Thoracic aorta (tissue), 2 donors: Measurements from ENCODE around the gene CHMP1B. TPM values are rescaled to one million over a fixed set of nuclear protein-coding genes. Genes with fewer than 3 reads are reported as not detected.

Experiments
- ATAC-seq: fragments of 150-250 bp; one replicate; pipeline ENCODE4 v1.8.0; 2017; ENCODE audit warnings: low read depth; ENCODE audit not compliant: insufficient number of reproducible peaks, low FRiP score
- DNase-seq: peaks from one replicate; pipeline ENCODE4 v3.0.0-alpha.2; 2020; ENCODE audit warnings: low spot score
- H3K27ac ChIP-seq, 2 donors: fragments of 200-600 bp; sonication (generic); 1 replicate in 1 of 2; 2 replicates in 1 of 2; pipeline ENCODE4 v1.5.1; 2016; ENCODE audit warnings: mild to moderate bottlenecking in 2 of 2, moderate library complexity in 2 of 2
- H3K27me3 ChIP-seq: fragments of 200-600 bp; sonication (generic); replicated peaks from 2 replicates; pipeline ENCODE4 v1.6.0; 2016; ENCODE audit warnings: mild to moderate bottlenecking; ENCODE audit not compliant: insufficient read depth
- H3K36me3 ChIP-seq: fragments of 200-600 bp; sonication (generic); one replicate; pipeline ENCODE4 v1.5.1; 2016
- H3K4me1 ChIP-seq, 2 donors: fragments of 200-600 bp; sonication (generic); 1 replicate in 1 of 2; 2 replicates in 1 of 2; pipeline versions ENCODE4 v1.5.1 to v1.6.0; 2016; ENCODE audit warnings: low read depth in 2 of 2, mild to moderate bottlenecking in 1 of 2; ENCODE audit not compliant: control insufficient read depth in 1 of 2
- H3K4me3 ChIP-seq: fragments of 200-600 bp; sonication (generic); 2 replicates; pipeline ENCODE4 v1.5.1; 2016; ENCODE audit warnings: mild to moderate bottlenecking
- H3K9me3 ChIP-seq: fragments of 200-600 bp; sonication (generic); 2 replicates; pipeline ENCODE4 v1.5.1; 2016
- total RNA-seq, 2 donors: library from RNA; depleted of rRNA; stranded (reverse); fragments of >200 nt; gene quantifications; one replicate each; pipeline versions ENCODE4 v1.1.0 to v1.2.3, GENCODE V29; 2016
- TF ChIP-seq, protein P1 (sequence below): fragments of 200-600 bp; sonication (generic); IDR thresholded peaks from one replicate; pipeline ENCODE4 v1.5.1; 2019; ENCODE audit warnings: antibody characterized with exemption

CHMP1B gene
- total RNA-seq, 2 donors from 2014 or later, result 41.8 to 59.8 TPM

DNA sequence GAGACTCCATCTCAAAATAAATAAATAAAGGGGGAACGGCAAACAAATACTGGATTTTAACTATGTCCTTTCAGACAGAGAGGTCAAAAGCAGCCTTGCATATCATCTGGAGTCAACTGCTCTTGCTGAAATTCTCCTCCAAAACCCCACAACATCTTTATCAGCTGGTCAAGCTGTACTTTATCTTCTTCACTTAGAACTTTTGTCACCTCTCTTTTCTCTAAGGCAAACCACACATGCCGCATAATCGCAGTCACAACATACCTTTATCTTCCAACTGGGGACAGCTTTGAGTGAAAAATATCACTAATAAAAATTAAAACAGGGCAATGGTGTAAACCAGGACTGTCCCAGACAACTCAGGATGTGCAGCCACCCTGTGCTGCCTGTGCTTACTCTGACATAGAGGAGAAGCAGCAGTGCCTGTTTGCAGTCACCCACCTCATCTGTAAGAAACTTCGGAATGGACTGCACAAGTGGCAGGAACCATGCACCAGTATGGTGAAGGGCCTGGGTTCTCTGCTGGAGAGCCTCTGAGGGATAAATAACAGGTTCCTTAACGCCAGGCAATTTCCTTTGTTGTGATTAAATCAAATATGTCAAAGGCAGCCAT, 50.7 kb downstream of the CHMP1B start:
- Histone ChIP-seq H3K36me3 (no peaks in the 10 kb centered on the region), H3K27ac (no peak overlapping the region), H3K27me3 (no peaks in the 10 kb centered on the region), H3K4me3 (no peak overlapping the region), H3K9me3 (no peaks in the 10 kb centered on the region), H3K4me1 (peaks cover under 1 to 1% of the 10 kb centered on the region in 2 donors)
- ATAC-seq (no peak), DNase-seq (no peak)
- TF ChIP-seq, protein P1, sequence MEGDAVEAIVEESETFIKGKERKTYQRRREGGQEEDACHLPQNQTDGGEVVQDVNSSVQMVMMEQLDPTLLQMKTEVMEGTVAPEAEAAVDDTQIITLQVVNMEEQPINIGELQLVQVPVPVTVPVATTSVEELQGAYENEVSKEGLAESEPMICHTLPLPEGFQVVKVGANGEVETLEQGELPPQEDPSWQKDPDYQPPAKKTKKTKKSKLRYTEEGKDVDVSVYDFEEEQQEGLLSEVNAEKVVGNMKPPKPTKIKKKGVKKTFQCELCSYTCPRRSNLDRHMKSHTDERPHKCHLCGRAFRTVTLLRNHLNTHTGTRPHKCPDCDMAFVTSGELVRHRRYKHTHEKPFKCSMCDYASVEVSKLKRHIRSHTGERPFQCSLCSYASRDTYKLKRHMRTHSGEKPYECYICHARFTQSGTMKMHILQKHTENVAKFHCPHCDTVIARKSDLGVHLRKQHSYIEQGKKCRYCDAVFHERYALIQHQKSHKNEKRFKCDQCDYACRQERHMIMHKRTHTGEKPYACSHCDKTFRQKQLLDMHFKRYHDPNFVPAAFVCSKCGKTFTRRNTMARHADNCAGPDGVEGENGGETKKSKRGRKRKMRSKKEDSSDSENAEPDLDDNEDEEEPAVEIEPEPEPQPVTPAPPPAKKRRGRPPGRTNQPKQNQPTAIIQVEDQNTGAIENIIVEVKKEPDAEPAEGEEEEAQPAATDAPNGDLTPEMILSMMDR, result no peak

DNA sequence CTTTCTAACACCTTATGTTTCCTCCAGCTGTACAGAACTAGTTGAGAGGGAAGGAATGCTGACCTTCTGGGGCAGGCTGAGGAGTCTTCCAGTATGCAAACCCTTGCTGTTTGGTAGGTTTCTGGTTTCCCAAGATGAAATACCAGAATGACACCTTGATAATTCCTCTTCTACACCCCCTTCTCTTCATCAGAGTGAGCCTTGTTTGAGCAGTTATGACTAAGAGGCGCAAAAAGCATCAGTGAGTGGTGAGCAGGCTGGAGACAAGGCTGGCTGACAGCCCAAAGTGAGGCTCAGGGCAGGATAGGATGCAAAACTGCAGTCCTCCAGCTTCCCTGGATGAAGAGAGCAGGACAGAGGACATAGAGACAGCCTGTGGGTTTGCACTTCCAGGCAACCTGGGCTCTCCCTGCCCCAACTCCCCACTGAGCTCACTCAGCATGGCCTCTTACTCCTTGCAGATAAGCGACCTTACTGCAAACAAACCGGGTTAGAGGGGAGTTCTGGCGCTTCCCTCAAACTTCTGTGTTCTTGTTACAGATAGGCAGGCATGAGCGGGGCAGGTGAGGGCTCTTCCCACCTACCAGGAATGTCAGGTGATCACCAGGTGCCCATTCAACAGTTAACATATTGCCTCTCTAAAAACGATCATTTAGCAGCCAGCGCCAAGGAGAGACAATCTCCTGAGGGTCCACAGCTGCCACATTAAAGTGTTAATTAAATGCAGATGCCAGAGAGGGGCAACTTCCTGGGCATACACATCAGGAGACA, 51.5 kb downstream of the CHMP1B start:
- Histone ChIP-seq H3K9me3 (no peaks in the 10 kb centered on the region), H3K4me1 (peaks cover 6 to 9% of the 10 kb centered on the region in 2 donors), H3K27ac (no peak overlapping the region), H3K36me3 (no peaks in the 10 kb centered on the region), H3K4me3 (no peak overlapping the region), H3K27me3 (no peaks in the 10 kb centered on the region)
- no peak for DNase-seq
- no peak for ATAC-seq
- TF ChIP-seq, protein P1, result no peak

Other genes starting within 250 kb of the CHMP1B start
- gene SLC35G4, start 241.8 kb upstream of the CHMP1B start, total RNA-seq, result not detected
- gene GNAL, start 162.1 kb upstream of the CHMP1B start, total RNA-seq, result 10 to 100 TPM in 1 of 2 donors, 1 to 10 TPM in 1; 4.2 to 20.4 TPM
- gene MPPE1, start 56.9 kb downstream of the CHMP1B start, total RNA-seq, result 10 to 100 TPM; 22.3 to 40.5 TPM
- 10 to 100 TPM in 1 of 2 donors, 1 to 10 TPM in 1; 8.4 to 26.6 TPM for gene IMPA2, start 130.1 kb downstream of the CHMP1B start, total RNA-seq
- gene ANKRD62, start 242.4 kb downstream of the CHMP1B start, total RNA-seq, result not detected